ENCODE measurements around the gene MARCHF3. TPM values are rescaled to one million over a fixed set of nuclear protein-coding genes. Genes with fewer than 3 reads are reported as not detected.

The MARCHF3 gene
- total RNA-seq, 1 experiment from 2014 or later: 1.1 TPM

- DNase-seq (ENCODE audit: low spot score): no peak
- no peak for TF ChIP-seq CTCF (conservative IDR thresholded peaks at IDR 0.05; ENCODE audit: low read depth, low read length)
- no peak for TF ChIP-seq EZH2 (IDR thresholded peaks at IDR 0.05; ENCODE audit: borderline replicate concordance, low read depth, low read length, poor library complexity, severe bottlenecking)
- no peaks in the 10 kb centered on the region for H3K9me3 ChIP-seq (ENCODE audit: low read depth, low read length, poor library complexity, severe bottlenecking)
- no peaks in the 10 kb centered on the region for H3K4me1 ChIP-seq (ENCODE audit: insufficient read depth, low read length, poor library complexity, severe bottlenecking)
- no peak overlapping the region for H3K4me3 ChIP-seq (ENCODE audit: low read depth, low read length, poor library complexity, severe bottlenecking)
- no peaks in the 10 kb centered on the region for H3K36me3 ChIP-seq (ENCODE audit: insufficient read depth, low read length, poor library complexity, severe bottlenecking)
- peaks cover 19% of the 10 kb centered on the region for H3K27me3 ChIP-seq (replicated peaks; ENCODE audit: insufficient read depth, low read depth, low read length, poor library complexity)
- no peak overlapping the region for H3K27ac ChIP-seq (ENCODE audit: low read depth, low read length, poor library complexity, severe bottlenecking)
- ChIA-PET POLR2A (ENCODE audit: low non-redundant PET) (no interaction called here), CTCF (no interaction called here)
- BruUV-seq (replicated peaks): no TSS peak
- intact Hi-C loops (cut with micrococcal nuclease; ENCODE audit: unreplicated experiment): no loop called here
These were observed 69.2 kb downstream of the MARCHF3 start for GRCh38 chr5:126961128-126961527.

- no TSS peak for BruUV-seq (replicated peaks)
- ChIA-PET POLR2A (ENCODE audit: low non-redundant PET) (no interaction called here), CTCF (no interaction called here)
- Histone ChIP-seq H3K27ac (ENCODE audit: low read depth, low read length, poor library complexity, severe bottlenecking) (no peak overlapping the region), H3K27me3 (replicated peaks; ENCODE audit: insufficient read depth, low read depth, low read length, poor library complexity) (peaks cover 19% of the 10 kb centered on the region), H3K9me3 (ENCODE audit: low read depth, low read length, poor library complexity, severe bottlenecking) (no peaks in the 10 kb centered on the region), H3K4me1 (ENCODE audit: insufficient read depth, low read length, poor library complexity, severe bottlenecking) (no peaks in the 10 kb centered on the region), H3K36me3 (ENCODE audit: insufficient read depth, low read length, poor library complexity, severe bottlenecking) (no peaks in the 10 kb centered on the region), H3K4me3 (ENCODE audit: low read depth, low read length, poor library complexity, severe bottlenecking) (no peak overlapping the region)
- TF ChIP-seq EZH2 (IDR thresholded peaks at IDR 0.05; ENCODE audit: borderline replicate concordance, low read depth, low read length, poor library complexity, severe bottlenecking) (no peak), CTCF (conservative IDR thresholded peaks at IDR 0.05; ENCODE audit: low read depth, low read length) (no peak)
- DNase-seq (ENCODE audit: low spot score): no peak
- intact Hi-C loops (cut with micrococcal nuclease; ENCODE audit: unreplicated experiment): no loop called here
These were observed 71.2 kb downstream of the MARCHF3 start for GRCh38 chr5:126959188-126959587.

DNA sequence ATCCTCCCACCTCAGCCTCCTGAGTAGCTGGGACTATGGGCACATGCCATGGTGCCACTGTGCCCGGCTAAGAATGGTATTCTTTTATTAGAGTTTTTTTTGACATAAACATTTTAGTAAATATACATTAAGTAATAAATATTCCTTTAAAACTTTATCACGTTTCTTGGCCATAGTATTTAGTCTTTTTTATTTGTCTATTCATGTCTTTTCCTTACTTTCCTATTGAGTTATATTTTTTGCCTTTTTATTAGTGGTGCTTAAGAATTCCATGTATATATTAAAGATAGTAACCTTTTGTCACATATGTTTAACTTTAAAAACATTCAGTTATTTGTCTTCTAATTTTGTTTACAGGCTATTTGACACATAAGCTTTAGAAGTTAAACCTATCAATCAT, 73.4 kb downstream of the MARCHF3 start:
- intact Hi-C loops (cut with micrococcal nuclease; ENCODE audit: unreplicated experiment): no loop called here
- ChIA-PET CTCF (no interaction called here), POLR2A (ENCODE audit: low non-redundant PET) (no interaction called here)
- H3K36me3 ChIP-seq (ENCODE audit: insufficient read depth, low read length, poor library complexity, severe bottlenecking): no peaks in the 10 kb centered on the region
- no peaks in the 10 kb centered on the region for H3K9me3 ChIP-seq (ENCODE audit: low read depth, low read length, poor library complexity, severe bottlenecking)
- no peak overlapping the region for H3K27ac ChIP-seq (ENCODE audit: low read depth, low read length, poor library complexity, severe bottlenecking)
- TF ChIP-seq EZH2 (IDR thresholded peaks at IDR 0.05; ENCODE audit: borderline replicate concordance, low read depth, low read length, poor library complexity, severe bottlenecking) (no peak), CTCF (conservative IDR thresholded peaks at IDR 0.05; ENCODE audit: low read depth, low read length) (no peak)
- no peak overlapping the region for H3K4me3 ChIP-seq (ENCODE audit: low read depth, low read length, poor library complexity, severe bottlenecking)
- peaks cover 19% of the 10 kb centered on the region for H3K27me3 ChIP-seq (replicated peaks; ENCODE audit: insufficient read depth, low read depth, low read length, poor library complexity)
- no peaks in the 10 kb centered on the region for H3K4me1 ChIP-seq (ENCODE audit: insufficient read depth, low read length, poor library complexity, severe bottlenecking)
- no TSS peak for BruUV-seq (replicated peaks)
- no peak for DNase-seq (ENCODE audit: low spot score)

All from A673 (cell line).